ENCODE data around the gene GPC6.

GPC6 gene

DNA sequence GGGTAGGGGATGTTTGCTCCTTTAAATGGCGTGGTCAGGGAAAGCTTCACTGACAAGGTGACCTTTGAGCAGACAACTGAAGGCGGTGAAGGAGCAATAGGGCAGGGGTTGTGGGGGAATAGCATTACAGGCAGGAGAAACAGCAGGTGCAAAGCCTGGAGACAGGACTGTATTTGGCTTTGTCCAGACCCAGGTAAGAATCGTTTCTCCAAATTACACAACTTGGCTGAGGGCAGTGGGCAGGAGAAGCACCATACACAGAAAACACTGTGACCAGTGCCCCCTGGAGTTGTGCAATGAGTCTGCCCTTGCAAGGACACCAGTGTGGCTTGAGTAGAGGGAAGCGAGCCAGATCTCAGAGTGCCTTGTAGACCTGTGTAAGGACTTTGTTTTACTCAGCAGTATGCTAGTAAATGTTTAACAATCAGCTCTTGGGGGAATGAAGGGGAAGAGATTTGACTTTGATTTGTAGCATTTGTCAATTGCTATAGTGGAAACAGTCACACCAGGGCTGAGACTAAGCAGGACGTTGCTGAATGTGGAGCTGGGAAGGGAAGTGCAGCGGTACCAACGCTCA lies 892.8 kb downstream of the GPC6 start:
- no peak overlapping the region for H2AFZ ChIP-seq (ENCODE audit: low read length)
- no peaks in the 10 kb centered on the region for H3K36me3 ChIP-seq (ENCODE audit: insufficient read depth, low read length)
- H3K4me3 ChIP-seq (ENCODE audit: low read depth, low read length, poor library complexity, severe bottlenecking), result no peak overlapping the region
- H3K27me3 ChIP-seq (ENCODE audit: insufficient read depth, low read length), result no peaks in the 10 kb centered on the region
- H3K9me3 ChIP-seq (ENCODE audit: low read length), result no peaks in the 10 kb centered on the region
- H3K4me1 ChIP-seq (ENCODE audit: insufficient read depth, low read length, severe bottlenecking), result no peaks in the 10 kb centered on the region
- H3K4me2 ChIP-seq (ENCODE audit: low read length), result no peak overlapping the region
- no peak overlapping the region for H3K9ac ChIP-seq (ENCODE audit: low read length)
- no peak overlapping the region for H3K27ac ChIP-seq (ENCODE audit: low read depth, low read length, poor library complexity, severe bottlenecking)
- no peaks in the 10 kb centered on the region for H3K79me2 ChIP-seq (ENCODE audit: insufficient read depth, low read length)
- TF ChIP-seq, protein P1, sequence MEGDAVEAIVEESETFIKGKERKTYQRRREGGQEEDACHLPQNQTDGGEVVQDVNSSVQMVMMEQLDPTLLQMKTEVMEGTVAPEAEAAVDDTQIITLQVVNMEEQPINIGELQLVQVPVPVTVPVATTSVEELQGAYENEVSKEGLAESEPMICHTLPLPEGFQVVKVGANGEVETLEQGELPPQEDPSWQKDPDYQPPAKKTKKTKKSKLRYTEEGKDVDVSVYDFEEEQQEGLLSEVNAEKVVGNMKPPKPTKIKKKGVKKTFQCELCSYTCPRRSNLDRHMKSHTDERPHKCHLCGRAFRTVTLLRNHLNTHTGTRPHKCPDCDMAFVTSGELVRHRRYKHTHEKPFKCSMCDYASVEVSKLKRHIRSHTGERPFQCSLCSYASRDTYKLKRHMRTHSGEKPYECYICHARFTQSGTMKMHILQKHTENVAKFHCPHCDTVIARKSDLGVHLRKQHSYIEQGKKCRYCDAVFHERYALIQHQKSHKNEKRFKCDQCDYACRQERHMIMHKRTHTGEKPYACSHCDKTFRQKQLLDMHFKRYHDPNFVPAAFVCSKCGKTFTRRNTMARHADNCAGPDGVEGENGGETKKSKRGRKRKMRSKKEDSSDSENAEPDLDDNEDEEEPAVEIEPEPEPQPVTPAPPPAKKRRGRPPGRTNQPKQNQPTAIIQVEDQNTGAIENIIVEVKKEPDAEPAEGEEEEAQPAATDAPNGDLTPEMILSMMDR (IDR thresholded peaks at IDR 0.05; ENCODE audit: low read length), result no peak
- TF ChIP-seq EZH2 (IDR thresholded peaks at IDR 0.05; ENCODE audit: borderline replicate concordance, low read length), result no peak
- no peaks in the 10 kb centered on the region for H3K9me2 ChIP-seq (ENCODE audit: low read depth, low read length)
- no peaks in the 10 kb centered on the region for H3F3A ChIP-seq (ENCODE audit: insufficient read depth, low read length)
- H4K20me1 ChIP-seq (ENCODE audit: insufficient read depth, low read length), result no peaks in the 10 kb centered on the region

DNA sequence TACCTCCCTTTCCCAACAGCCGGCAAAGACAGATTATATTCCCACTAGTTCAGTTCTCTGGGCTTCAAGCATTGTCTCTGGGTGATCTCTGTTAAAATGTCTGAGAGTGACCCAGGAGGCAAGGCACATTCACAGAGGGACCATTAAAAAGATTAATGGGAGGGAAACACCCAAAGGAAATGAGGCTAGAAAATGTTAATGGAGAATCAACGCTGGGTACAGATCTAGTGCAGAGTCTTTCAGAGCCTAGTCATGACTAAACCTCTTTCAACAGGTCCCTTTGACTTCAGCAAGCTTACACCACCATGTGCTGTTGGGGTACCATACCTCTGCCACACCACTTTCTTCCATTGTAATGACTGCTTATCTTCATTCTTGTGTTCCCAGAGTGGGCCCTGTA lies 894.3 kb downstream of the GPC6 start:
- no peaks in the 10 kb centered on the region for H3K36me3 ChIP-seq (ENCODE audit: insufficient read depth, low read length)
- no peaks in the 10 kb centered on the region for H3K27me3 ChIP-seq (ENCODE audit: insufficient read depth, low read length)
- H3K9me3 ChIP-seq (ENCODE audit: low read length), result no peaks in the 10 kb centered on the region
- H3K27ac ChIP-seq (ENCODE audit: low read depth, low read length, poor library complexity, severe bottlenecking), result no peak overlapping the region
- no peak overlapping the region for H3K4me2 ChIP-seq (ENCODE audit: low read length)
- H3K9me2 ChIP-seq (ENCODE audit: low read depth, low read length), result no peaks in the 10 kb centered on the region
- H3K4me1 ChIP-seq (ENCODE audit: insufficient read depth, low read length, severe bottlenecking), result no peaks in the 10 kb centered on the region
- TF ChIP-seq, protein P1 (IDR thresholded peaks at IDR 0.05; ENCODE audit: low read length), result no peak
- TF ChIP-seq EZH2 (IDR thresholded peaks at IDR 0.05; ENCODE audit: borderline replicate concordance, low read length), result no peak
- H3F3A ChIP-seq (ENCODE audit: insufficient read depth, low read length), result no peaks in the 10 kb centered on the region
- H4K20me1 ChIP-seq (ENCODE audit: insufficient read depth, low read length), result no peaks in the 10 kb centered on the region
- no peak overlapping the region for H3K9ac ChIP-seq (ENCODE audit: low read length)
- no peaks in the 10 kb centered on the region for H3K79me2 ChIP-seq (ENCODE audit: insufficient read depth, low read length)
- H2AFZ ChIP-seq (ENCODE audit: low read length), result no peak overlapping the region
- no peak overlapping the region for H3K4me3 ChIP-seq (ENCODE audit: low read depth, low read length, poor library complexity, severe bottlenecking)

DNA sequence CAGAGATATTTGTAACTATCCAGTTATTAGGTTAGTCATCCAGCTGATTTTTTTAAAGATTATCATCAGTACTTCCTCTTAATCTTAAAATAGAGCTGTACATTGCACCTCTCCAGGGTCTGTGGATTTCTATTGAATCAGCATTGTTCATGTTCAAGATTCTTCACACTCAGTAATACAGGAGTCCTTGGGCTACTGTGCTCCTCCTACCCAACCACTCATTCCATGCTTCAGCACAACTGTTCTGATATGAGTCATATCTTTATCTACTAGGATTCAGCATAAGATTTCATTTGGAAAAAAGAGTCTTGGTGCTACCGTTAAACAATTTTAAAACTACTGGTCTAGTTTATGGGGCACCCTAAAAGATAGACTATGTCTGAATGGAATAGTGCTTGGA lies 895.1 kb downstream of the GPC6 start:
- no peak overlapping the region for H3K4me3 ChIP-seq (ENCODE audit: low read depth, low read length, poor library complexity, severe bottlenecking)
- H3K36me3 ChIP-seq (ENCODE audit: insufficient read depth, low read length), result no peaks in the 10 kb centered on the region
- no peak overlapping the region for H3K4me2 ChIP-seq (ENCODE audit: low read length)
- H3F3A ChIP-seq (ENCODE audit: insufficient read depth, low read length), result no peaks in the 10 kb centered on the region
- TF ChIP-seq, protein P1 (IDR thresholded peaks at IDR 0.05; ENCODE audit: low read length), result no peak
- H4K20me1 ChIP-seq (ENCODE audit: insufficient read depth, low read length), result no peaks in the 10 kb centered on the region
- no peaks in the 10 kb centered on the region for H3K9me3 ChIP-seq (ENCODE audit: low read length)
- no peak overlapping the region for H2AFZ ChIP-seq (ENCODE audit: low read length)
- no peak overlapping the region for H3K27ac ChIP-seq (ENCODE audit: low read depth, low read length, poor library complexity, severe bottlenecking)
- H3K79me2 ChIP-seq (ENCODE audit: insufficient read depth, low read length), result no peaks in the 10 kb centered on the region
- no peaks in the 10 kb centered on the region for H3K9me2 ChIP-seq (ENCODE audit: low read depth, low read length)
- H3K9ac ChIP-seq (ENCODE audit: low read length), result no peak overlapping the region
- H3K27me3 ChIP-seq (ENCODE audit: insufficient read depth, low read length), result no peaks in the 10 kb centered on the region
- no peaks in the 10 kb centered on the region for H3K4me1 ChIP-seq (ENCODE audit: insufficient read depth, low read length, severe bottlenecking)

All from OCI-LY1 (cell line).